ENCODE data around the gene KRT6C.
A peak's percentile ranks its signal among the peaks of the same experiment; 100 is the strongest.

Gene KRT6C

DNA sequence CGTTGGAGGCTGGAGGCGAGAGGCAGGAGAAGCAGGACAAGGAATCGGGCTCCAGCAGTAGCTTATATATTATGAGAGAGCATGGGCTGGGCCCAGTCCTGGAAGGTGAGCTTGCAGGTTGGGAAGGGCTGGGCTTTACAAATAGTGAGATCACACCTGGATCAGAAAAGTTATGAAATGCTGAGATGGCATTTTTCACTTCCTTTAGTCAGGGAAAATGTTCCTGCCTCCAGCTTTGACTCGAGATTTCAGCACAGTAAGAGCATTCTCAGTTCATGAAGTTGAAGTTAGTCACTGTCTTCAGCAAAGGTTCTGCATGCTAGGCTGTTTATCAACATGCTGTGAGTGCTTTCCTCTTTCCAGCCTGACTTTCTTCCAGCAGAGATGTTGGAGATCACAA, at the start of gene KRT6C:
TSS of gene KRT6C (minus strand) at position 38 of the 400 bp plus-strand sequence. CDS start 68 bp downstream, outside the sequence.
- in situ Hi-C loops (cut with MboI; ENCODE audit: low pct_unique_long_range_greater_than_20kb, low sequenced_read_pairs): no loop called here

DNA sequence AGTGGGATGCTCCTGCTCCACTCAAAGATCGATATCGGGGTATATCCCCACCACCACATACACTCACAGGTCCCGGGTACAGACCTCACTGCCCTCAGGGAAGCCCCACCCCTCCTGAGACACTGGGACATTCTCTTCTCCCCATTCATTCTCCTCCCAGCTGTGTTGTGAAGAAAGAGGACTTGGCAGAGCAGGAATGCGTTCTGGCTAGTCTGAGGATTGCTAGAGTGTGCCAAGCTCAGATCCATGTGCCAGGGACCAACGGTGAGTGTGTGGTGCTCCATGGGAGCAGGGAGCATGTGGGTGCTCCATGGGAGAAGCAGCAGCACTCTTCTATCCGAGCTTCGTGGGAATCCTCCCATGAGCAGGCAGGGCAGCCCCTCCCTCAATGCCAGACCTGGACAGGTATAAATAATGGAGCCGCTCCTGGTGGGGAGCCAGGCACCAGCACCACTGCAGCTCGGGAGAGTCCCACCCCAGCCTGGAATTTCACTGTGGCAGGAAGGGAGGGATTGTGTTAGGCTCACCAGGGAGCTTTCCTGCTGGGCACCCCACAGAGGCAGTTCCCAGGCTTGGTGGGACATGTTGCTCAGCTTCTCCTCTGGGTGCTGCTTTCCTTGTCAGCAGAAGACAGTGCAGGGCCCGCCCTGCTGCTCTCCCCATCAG, 48.9 kb upstream of the KRT6C start:
- no peak for DNase-seq
- in situ Hi-C loops (cut with MboI; ENCODE audit: low pct_unique_long_range_greater_than_20kb, low sequenced_read_pairs): no loop called here

More for the DNA sequence above, at the start of gene KRT6C:
- no peak for DNase-seq

DNA sequence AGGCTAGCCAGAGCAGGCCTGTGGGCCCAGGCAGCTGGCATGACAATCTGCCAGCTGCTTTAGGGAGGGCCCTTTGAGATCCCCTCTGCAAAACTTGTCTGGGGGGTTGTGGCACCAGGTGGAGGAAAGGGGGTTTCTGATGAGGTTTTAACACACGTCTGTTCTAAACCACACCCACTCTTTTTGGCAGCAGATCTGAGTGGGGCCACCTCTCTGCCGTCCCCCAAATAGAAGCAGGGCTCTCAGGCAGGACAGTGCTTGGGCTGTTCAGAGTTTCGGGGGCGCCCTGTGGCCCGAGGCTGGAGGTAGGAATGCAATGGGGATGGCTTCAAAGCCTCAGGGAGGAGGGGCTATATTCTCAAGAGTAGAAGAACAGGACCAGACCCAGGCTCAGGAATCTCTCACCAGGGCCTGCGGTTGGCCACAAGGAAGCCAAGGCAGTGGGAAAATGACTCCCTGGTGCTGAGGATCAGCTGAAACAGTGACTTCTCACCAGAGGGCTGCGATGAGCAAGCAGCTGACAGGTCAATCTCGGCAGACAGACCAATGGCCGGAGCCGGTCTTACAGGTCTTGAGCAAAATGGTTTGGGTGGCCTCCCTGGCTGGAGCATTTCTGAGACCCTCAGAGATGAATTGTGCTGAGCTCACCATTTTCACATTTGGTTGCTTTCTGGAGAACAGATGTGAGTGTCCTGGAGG, 48.1 kb upstream of the KRT6C start:
- no peak for DNase-seq

DNA sequence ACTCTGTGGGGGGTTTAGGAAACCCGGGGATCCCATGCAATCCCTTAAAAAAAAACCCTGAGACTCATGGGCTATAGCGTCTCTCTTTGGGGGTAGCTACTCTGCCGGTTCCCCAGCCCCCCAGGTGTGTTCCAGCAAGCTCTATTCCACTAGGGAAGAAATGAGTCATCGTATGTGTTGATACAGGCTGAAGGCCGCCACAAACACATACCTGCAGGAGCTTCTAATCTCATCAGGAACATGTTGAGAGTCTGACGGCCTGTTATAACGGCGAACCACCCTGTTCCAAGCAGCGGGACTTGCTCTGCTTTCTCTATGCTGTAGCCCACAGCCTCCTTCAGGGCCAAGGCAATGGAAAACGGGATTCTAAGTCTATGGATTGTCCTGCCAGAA, 47.6 kb upstream of the KRT6C start:
- DNase-seq: no peak
- in situ Hi-C loops (cut with MboI; ENCODE audit: low pct_unique_long_range_greater_than_20kb, low sequenced_read_pairs): no loop called here

More for the DNA sequence above, 48.1 kb upstream of the KRT6C start:
- in situ Hi-C loops (cut with MboI; ENCODE audit: low pct_unique_long_range_greater_than_20kb, low sequenced_read_pairs): no loop called here

DNA sequence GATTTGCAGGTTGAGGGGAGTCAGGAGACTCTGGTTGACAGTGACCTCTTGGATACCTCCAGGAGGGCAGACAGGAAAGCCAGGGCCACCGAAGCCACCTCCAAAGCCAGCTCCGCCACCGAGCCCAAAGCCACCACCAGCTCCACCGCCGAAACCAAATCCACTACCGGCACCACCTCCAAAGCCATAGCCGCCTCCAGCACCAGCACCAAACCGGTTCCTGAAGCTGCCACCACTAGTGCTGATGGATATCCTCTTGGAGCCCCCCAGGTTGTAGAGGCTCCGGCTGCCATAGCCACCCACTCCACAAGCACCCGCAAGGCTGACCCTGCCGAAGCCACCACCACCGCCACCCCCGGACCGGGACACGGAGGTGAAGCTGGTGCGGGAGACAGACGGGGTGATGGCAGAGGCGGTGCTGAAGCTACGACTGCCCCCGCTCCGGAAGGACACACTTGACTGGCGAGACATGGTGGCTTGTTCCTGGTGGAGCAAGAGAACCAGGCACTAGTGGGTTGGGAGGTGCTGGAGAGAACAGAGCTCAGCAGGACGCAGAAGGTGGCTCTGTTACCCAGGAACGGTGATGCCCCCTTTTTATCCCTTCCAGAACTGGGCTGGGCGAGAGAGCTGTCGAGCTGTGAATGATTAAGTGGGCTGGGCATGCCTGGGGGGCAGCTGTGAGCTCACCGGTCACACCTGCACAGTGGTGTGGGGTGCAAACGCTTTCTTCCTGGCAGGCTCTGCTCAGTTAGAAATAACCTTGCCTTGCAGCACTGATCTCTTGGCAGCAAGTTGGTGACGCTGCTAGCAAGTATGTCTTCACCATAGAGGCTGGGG, 46.4 kb upstream of the KRT6C start, which contains the start of gene KRT5:
TSS of gene KRT5 (minus strand) at position 569 of the 837 bp plus-strand sequence. CDS start at position 471, 98 bp downstream.
- in situ Hi-C loops (cut with MboI; ENCODE audit: low pct_unique_long_range_greater_than_20kb, low sequenced_read_pairs): no loop called here

DNA sequence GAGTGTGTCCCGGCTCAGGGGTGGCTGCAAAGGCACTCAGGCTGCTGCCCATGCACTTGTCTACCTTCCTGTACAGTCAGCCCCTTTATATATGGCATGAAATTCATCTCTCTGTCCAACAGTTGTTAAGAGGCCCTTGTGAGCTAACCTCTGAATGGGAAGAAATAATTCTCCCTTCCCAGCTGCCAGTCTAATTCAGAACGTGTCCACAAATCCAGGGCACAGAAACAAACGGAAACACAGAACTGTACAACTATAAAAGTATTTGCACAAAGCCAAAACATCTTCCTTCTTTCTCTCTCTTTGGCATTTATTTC, 45.7 kb upstream of the KRT6C start:
- no peak for DNase-seq
- in situ Hi-C loops (cut with MboI; ENCODE audit: low pct_unique_long_range_greater_than_20kb, low sequenced_read_pairs): no loop called here

More for the DNA sequence above, 46.4 kb upstream of the KRT6C start, which contains the start of gene KRT5:
- no peak for DNase-seq

DNA sequence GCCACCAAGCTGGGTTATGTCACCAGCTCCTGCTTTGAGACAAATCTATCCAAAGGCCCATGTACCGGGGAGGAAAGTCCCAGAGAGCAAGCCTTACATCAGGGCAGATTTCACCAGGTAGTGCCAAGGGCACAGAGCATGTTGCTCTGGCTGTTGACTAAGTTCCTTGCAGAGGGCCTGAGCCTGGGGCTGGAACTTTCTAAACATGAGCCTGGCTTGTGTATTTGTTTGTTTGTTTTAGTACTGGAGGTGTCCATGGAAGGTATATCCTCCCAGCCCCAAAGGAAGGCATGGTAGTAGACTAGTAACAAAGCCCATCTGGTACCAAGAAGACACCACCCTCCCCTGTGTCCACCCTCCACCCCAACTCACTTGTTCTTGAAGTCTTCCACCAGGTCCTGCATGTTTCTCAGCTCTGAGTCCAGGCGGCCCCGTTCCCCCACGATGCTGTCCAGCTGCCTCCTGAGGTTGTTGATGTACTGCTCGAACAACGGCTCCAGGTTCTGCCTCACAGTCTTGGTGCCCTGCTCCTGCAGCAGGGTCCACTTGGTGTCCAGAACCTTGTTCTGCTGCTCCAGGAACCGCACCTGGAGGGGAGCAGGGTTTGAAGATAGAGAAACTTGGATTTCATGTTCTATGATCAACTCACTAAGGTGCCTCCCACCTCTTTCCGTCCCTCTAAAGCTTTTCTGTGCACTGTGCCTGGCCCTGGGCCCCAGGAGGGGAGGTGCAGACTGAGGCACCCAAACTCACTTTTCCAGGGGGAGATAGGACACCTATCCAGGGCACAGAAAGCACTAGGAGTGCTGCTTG, 45.2 kb upstream of the KRT6C start:
- no peak for DNase-seq
- in situ Hi-C loops (cut with MboI; ENCODE audit: low pct_unique_long_range_greater_than_20kb, low sequenced_read_pairs): no loop called here

DNA sequence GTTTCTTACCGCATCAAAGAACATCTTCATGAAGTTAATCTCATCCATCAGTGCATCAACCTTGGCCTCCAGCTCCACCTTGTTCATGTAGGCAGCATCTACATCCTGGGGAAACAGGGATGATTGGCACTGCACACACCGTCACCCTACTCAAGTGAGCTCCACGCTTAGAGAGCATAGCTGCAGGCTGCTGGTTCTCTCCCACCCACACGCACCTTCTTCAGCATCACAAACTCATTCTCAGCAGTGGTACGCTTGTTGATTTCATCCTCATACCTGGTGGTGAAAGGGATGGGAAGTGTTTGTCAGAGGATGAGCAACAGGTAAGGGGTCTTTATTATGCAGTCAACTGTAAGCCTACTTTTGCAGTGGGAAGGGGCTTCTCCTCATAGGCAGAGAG, 44.3 kb upstream of the KRT6C start:
- no peak for DNase-seq
- in situ Hi-C loops (cut with MboI; ENCODE audit: low pct_unique_long_range_greater_than_20kb, low sequenced_read_pairs): no loop called here

DNA sequence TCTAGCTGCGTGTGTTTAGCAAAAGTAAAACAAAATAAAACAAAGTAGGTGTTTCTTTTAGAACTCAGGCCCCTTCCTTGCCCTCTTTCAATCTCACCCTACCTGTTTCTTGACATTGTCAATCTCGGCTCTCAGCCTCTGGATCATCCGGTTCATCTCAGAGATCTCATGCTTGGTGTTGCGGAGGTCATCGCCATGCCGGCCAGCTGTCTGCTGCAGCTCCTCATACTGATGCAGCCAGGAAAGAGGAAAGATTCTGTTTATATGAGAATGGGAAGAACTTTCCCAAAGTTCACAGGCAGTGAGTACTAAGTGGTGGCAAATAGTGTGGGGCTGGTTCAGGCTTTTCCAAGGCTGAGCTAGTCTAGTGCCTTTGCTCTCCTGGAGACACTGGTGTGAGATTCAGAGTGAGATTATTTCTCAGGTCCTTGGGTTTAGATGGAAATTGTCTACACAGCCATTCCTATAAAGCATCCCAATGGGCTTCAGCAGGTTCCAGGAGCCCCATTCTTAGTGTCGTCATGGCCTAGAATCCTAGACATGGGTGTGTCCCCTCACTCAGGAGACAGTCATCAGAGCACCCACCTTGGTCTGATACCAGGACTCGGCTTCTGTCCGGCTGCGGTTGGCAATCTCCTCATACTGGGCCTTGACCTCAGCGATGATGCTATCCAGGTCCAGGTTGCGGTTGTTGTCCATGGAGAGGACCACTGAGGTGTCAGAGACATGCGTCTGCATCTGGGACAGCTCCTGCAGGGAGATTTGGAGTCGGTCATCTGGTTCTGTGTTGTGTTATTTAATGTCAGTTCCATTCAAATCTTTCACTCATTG, 43.6 kb upstream of the KRT6C start:
- no peak for DNase-seq
- in situ Hi-C loops (cut with MboI; ENCODE audit: low pct_unique_long_range_greater_than_20kb, low sequenced_read_pairs): no loop called here

DNA sequence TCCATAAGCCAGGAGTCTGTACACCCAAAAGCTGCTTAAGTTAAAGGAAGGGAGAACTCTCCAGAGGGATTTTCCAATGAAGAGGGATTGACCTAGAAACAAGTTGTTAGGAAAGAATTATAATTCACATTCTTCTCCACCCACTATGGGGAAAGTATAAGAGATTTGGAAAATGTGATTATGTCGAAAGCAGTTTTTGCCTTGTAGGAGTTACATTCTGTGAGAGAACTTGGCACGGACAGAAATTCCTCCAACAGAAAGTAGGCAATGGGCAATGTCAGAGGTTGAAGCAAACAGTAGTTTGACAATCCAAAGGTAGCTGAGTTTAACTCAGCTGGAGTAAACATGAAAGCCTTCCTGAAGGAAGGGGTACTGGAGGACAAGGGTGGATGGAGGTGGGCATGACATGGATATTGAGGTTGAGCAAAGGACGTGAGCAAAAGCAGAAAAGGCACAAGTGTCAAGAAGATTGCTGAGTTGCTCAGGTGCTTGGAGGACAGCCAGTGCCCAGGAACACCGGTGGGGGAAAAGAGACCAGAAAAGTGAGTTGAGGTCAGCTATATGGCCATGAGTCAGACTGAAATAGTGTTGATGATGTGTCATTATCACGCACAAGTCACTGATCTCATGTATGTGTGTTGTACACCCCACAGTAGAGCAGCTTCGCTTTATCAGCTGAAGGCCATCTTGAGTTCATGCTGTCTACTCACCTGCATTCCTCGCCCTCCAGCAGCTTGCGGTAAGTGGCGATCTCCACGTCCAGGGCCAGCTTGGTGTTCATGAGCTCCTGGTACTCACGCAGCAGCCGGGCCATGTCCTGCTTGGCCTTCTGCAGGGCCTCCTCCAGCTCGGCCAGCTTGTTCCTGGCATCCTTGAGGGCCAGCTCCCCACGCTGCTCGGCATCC, 42.6 kb upstream of the KRT6C start:
- in situ Hi-C loops (cut with MboI; ENCODE audit: low pct_unique_long_range_greater_than_20kb, low sequenced_read_pairs): no loop called here
- DNase-seq: no peak

DNA sequence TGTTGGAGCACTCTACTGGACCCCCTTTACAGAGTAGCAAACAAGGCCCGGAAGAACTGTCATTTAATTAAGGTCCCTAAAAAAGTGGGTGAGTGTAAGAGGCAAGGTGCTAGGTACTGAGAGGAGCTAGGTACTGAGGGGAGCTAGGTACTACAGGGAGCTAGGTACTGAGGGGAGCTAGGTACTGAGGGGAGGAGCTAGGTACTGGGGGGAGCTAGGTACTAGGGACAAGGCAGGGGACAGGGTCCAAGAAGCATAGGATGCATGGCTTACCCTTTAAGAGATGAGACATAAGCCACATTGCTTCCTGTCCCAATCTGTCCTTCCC, 41.7 kb upstream of the KRT6C start:
- no peak for DNase-seq
- in situ Hi-C loops (cut with MboI; ENCODE audit: low pct_unique_long_range_greater_than_20kb, low sequenced_read_pairs): no loop called here

DNA sequence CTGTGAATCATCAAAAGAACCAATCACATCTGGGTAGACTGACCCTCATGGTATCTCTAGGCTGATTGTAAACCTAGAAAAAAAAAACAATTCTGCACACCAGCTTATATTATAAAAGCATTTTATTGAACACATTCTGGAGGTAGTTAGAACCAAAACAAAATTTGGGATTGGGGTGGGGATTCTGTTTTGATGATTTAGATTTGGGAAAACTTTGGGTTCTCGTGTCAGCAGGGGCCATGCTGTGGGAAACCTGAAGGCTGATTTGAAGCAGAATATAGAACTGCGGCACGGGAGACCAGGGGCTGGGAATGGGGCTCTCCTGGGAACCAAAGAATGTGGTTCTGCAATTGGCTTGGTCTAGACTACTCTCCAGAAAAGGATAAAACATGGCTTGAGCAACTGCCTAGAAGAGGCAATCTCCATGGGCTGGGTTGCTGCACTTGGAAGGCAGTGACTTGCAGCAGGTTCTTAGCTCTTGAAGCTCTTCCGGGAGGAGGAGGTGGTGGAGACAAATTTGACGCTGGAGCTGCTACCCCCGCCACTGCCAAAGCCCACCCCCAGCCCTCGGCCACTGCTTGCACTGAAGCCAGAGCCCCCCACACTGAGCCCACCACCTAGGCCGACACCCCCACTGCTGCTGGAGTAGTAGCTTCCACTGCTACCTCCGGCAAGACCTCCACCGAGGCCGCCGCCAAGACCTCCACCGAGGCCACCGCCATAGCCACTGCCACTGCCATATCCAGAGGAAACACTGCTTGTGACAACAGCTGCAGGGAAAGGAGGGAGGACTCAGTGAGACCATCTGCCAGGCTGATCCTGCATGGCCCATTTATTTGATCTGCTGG, 41.1 kb upstream of the KRT6C start:
- in situ Hi-C loops (cut with MboI; ENCODE audit: low pct_unique_long_range_greater_than_20kb, low sequenced_read_pairs): no loop called here

DNA sequence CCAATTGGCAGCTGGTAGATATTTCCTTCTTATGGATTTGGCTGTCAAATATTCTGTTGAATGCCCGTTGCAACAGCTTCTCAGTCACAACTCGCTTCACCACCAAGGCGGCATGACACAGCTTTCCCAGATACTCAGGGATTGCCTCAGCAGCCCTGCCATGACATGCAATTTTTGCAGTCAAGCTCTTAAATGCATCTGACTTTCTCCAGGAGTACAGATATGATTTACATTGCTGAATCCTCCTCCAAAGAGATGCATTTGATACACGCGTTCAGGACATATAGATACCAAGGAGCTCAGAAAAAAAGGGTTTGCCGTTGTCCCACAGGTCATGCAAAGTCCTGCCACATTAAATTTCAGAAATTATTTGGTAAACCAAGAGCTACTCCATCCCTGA, 40.1 kb upstream of the KRT6C start:
- no peak for DNase-seq
- in situ Hi-C loops (cut with MboI; ENCODE audit: low pct_unique_long_range_greater_than_20kb, low sequenced_read_pairs): no loop called here

More for the DNA sequence above, 41.1 kb upstream of the KRT6C start:
- no peak for DNase-seq

DNA sequence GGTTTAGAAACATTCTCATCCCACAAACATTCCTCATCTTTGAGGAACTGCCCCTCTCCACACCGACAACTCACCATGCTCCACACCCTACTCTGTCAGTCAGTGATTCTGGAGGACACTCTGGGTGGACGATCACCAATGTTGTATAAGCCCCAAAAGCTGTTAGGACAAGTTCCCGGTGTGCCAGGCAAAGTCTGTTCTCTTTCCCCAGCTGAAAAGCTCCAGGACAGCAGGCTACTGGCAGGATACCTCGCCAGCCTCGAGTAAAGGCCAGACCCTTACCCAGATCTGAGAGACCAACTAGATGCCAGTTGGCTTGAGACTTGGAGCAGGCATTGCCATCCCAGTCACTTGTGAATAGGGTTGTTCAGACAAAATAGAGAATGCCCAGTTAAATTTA, 34.6 kb upstream of the KRT6C start:
- in situ Hi-C loops (cut with MboI; ENCODE audit: low pct_unique_long_range_greater_than_20kb, low sequenced_read_pairs): no loop called here
- DNase-seq: no peak

DNA sequence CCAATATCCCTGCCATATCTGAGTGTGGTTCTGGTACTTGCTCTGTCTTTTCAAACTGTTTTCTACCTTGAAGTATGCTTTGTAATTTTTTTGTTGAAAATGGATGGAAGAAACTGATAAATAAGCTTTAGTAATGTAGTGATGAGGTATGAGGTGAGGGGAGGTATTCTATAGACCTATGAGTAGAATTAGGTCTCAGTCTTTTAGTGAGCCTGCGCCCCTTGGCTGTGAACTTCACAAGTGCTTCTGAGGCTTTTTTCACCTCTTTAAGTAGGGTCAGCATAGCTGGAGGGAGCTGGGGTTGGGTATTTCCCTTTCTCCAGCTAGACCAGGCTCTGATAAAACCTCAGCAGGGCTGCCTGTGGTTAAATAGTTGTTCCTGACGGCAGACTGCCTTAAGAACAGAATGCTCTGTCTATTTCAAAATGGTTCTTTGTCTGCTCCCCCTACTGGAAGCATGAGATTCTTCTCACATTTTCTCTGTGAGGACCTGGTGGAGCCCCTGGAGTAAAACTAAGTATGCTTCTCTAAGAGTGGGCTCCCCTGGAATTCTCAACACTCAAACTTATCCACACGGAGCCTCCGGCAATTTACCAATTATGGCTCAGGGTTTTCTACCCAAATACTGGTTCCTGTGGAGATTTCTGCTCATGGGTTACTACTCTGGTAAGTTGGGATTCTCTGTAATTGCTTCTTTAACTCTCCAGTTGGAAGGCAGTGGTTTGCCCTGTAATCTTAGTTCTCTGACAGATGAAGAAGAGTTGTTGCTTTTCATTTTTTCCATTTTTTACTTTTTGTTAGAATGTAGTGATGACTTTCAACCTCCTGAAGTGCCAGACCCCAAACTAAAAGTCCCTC, 33.5 kb upstream of the KRT6C start:
- in situ Hi-C loops (cut with MboI; ENCODE audit: low pct_unique_long_range_greater_than_20kb, low sequenced_read_pairs): no loop called here

DNA sequence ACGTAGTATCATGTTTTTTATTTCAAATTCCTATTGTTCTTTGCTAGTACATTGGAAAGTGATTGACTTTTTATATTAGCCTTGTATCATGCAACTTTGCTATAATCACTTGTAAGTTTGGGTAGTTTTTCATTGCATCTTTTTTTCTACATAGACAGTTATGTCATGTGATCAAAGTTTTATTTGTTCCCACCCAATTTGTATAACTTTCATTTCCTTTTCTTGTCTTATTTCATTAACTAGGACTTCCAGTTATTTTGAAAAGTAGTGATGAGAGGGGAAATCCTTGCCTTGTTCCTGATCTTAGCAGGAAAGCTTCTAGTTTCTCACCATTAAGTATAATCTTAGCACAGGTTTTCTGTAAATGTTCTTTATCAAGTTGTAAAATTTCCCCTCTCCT, 29.3 kb upstream of the KRT6C start:
- in situ Hi-C loops (cut with MboI; ENCODE audit: low pct_unique_long_range_greater_than_20kb, low sequenced_read_pairs): no loop called here

More for the DNA sequence above, 33.5 kb upstream of the KRT6C start:
- peak; percentile 40 for DNase-seq

More for the DNA sequence above, 29.3 kb upstream of the KRT6C start:
- no peak for DNase-seq

All from KBM-7 (cell line).